ENCODE results near the gene CDH4. TPM values are rescaled to one million over a fixed set of nuclear protein-coding genes. Genes with fewer than 3 reads are reported as not detected.

CDH4 gene
- total and polyA plus RNA-seq, 2 donors = 0.04 to 0.42 TPM

DNA sequence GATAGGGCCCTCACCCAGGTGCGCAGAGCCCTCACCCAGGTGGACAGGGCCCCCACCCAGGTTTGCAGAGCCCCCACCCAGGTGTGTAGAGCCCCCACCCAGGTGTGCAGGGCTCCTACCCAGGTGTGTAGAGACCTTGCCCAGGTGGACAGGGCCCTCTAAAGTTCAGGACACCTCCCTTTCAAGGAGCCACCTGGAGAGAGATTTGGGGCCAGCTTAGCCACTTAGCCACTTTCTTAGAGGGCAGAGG is 533.4 kb downstream of the CDH4 start:
- no peak overlapping the region for H3K4me3 ChIP-seq (ENCODE audit: low read depth, low read length)

DNA sequence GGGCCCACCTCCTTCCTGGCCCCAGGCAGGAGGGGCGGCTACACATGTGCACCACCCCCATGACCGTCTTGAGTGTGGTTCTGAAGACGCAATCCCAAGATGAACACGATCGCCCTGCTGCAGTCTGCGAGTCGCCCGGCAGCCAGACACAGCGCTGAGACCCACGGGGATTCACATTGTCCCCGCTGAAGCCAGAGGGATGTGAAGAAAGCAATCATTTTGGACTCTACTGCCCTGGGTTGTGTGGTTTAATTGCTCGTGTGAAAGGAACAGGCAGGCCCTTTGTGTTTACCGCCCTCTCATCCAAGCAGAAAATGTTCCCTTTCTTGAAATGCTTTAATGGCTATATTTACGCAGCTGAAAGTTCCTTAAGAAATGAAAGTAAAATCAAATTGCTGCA is 534.2 kb downstream of the CDH4 start:
- H3K4me1 ChIP-seq (ENCODE audit: insufficient read depth) = no peaks in the 10 kb centered on the region
- 74% methylated on average over 14 of the region's 14 CpGs for WGBS
- DNase-seq (ENCODE audit: extremely low spot score) = no peak
- H3K36me3 ChIP-seq (ENCODE audit: insufficient read depth) = no peaks in the 10 kb centered on the region
- no peak overlapping the region for H3K27ac ChIP-seq (ENCODE audit: low read depth)
- no peak overlapping the region for H3K4me3 ChIP-seq (ENCODE audit: low read depth, low read length)

More for the DNA sequence above, 533.4 kb downstream of the CDH4 start:
- DNase-seq (ENCODE audit: extremely low spot score) = no peak
- 89% methylated on average over 1 of the region's 1 CpG for WGBS
- Histone ChIP-seq H3K4me1 (ENCODE audit: insufficient read depth) (no peaks in the 10 kb centered on the region), H3K27ac (ENCODE audit: low read depth) (no peak overlapping the region), H3K36me3 (ENCODE audit: insufficient read depth) (no peaks in the 10 kb centered on the region)

DNA sequence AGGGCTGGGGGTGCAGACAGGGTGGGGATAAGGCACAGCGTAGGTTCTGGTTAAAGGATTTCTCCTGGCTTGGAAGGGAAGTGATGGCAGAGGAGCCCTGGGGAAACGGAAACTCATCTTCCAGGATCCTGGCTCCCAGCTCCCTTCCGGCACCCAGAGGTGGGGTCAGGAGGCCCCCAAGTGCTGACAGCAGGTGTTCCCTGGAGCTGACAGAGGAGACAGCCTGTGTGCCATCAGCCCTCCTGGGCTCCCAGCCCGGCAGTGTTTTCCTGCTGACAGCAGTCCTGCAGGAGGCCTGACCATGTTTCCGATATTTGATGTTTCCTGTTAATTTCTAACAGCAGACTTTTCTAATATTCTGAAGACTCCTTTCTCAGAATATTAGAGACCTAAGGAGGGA is 536.3 kb downstream of the CDH4 start:
- no peak for DNase-seq (ENCODE audit: extremely low spot score)

GRCh38 chr20:61789329-61789728 is 537.3 kb downstream of the CDH4 start:
- WGBS = 67% methylated on average over 10 of the region's 10 CpGs
- no peak overlapping the region for H3K4me3 ChIP-seq (ENCODE audit: low read depth, low read length)
- H3K27ac ChIP-seq (ENCODE audit: low read depth) = no peak overlapping the region
- peak; percentile 11 for DNase-seq (ENCODE audit: extremely low spot score)
- no peaks in the 10 kb centered on the region for H3K4me1 ChIP-seq (ENCODE audit: insufficient read depth)
- H3K36me3 ChIP-seq (ENCODE audit: insufficient read depth) = no peaks in the 10 kb centered on the region

More for the DNA sequence above, 536.3 kb downstream of the CDH4 start:
- Histone ChIP-seq H3K36me3 (ENCODE audit: insufficient read depth) (no peaks in the 10 kb centered on the region), H3K4me1 (ENCODE audit: insufficient read depth) (no peaks in the 10 kb centered on the region), H3K27ac (ENCODE audit: low read depth) (no peak overlapping the region), H3K4me3 (ENCODE audit: low read depth, low read length) (no peak overlapping the region)
- WGBS = 42% methylated on average over 5 of the region's 5 CpGs

DNA sequence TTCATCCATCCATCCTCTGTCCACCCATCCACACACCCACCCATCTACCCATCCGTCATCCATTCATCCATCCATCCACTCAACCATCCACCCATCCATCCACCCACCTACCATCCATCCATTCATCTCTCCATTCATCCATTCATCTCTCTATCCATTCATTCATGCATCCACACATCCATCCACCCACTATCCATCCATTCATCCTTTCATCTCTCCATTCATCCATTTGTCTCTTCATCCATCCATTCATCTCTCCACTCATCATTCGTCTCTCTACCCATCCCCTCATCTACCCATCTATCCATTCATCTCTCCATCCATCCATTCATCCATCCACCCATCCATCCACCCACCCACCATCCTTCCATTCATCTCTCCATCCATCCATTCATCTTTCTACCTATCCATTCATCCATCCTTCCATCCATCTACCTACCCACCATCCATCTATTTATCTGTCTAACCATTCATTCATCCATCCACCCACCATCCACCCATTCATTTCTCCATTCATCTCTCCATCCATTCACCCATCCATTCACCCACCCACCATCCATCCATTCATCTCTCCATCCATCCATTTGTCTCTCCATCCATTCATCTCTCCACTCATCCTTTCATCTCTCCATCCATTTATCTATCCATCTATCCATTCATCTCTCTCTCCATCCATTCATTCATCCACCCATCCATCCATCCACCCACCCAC is 538.2 kb downstream of the CDH4 start:
- Histone ChIP-seq H3K4me3 (ENCODE audit: low read depth, low read length) (no peak overlapping the region), H3K27ac (ENCODE audit: low read depth) (no peak overlapping the region), H3K4me1 (ENCODE audit: insufficient read depth) (no peaks in the 10 kb centered on the region), H3K36me3 (ENCODE audit: insufficient read depth) (no peaks in the 10 kb centered on the region)
- DNase-seq (ENCODE audit: extremely low spot score) = no peak
- whole genome bisulfite sequencing = 87% methylated on average over 2 of the region's 2 CpGs

GRCh38 chr20:61791995-61792394 is 539.9 kb downstream of the CDH4 start:
- DNase-seq (ENCODE audit: extremely low spot score) = no peak
- H3K27ac ChIP-seq (ENCODE audit: low read depth) = no peak overlapping the region
- H3K4me3 ChIP-seq (ENCODE audit: low read depth, low read length) = no peak overlapping the region
- no peaks in the 10 kb centered on the region for H3K4me1 ChIP-seq (ENCODE audit: insufficient read depth)
- 82% methylated on average over 6 of the region's 6 CpGs for WGBS
- no peaks in the 10 kb centered on the region for H3K36me3 ChIP-seq (ENCODE audit: insufficient read depth)

GRCh38 chr20:61795669-61796630 is 543.9 kb downstream of the CDH4 start:
- Histone ChIP-seq H3K4me3 (ENCODE audit: low read depth, low read length) (no peak overlapping the region), H3K36me3 (ENCODE audit: insufficient read depth) (no peaks in the 10 kb centered on the region), H3K4me1 (ENCODE audit: insufficient read depth) (no peaks in the 10 kb centered on the region), H3K27ac (ENCODE audit: low read depth) (no peak overlapping the region)
- DNase-seq (ENCODE audit: extremely low spot score) = no peak
- 61% methylated on average over 15 of the region's 15 CpGs for WGBS

GRCh38 chr20:61796738-61797137 is 544.7 kb downstream of the CDH4 start:
- WGBS = 63% methylated on average over 11 of the region's 11 CpGs
- Histone ChIP-seq H3K27ac (ENCODE audit: low read depth) (no peak overlapping the region), H3K4me1 (ENCODE audit: insufficient read depth) (no peaks in the 10 kb centered on the region), H3K4me3 (ENCODE audit: low read depth, low read length) (no peak overlapping the region), H3K36me3 (ENCODE audit: insufficient read depth) (no peaks in the 10 kb centered on the region)
- no peak for DNase-seq (ENCODE audit: extremely low spot score)

DNA sequence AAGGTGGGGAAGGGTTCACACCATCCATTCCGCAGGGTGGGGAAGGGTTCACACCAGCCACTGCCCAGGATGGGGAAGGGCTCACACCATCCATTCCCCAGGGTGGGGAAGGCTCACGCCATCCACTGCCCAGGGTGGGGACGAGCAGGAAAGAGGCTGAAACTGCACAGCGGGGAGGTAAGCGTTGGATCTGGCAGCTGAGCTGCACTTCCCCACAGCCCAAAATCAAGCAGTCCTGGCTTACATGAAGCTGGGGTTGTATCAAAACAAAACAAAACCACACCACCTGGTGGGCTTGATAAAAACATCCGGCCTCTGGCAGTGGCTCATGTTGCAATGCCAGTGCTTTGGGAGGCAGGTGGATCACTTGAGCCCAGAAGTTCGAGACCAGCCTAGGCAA is 545.1 kb downstream of the CDH4 start:
- 64% methylated on average over 7 of the region's 7 CpGs for WGBS
- DNase-seq (ENCODE audit: extremely low spot score) = no peak
- no peaks in the 10 kb centered on the region for H3K4me1 ChIP-seq (ENCODE audit: insufficient read depth)

DNA sequence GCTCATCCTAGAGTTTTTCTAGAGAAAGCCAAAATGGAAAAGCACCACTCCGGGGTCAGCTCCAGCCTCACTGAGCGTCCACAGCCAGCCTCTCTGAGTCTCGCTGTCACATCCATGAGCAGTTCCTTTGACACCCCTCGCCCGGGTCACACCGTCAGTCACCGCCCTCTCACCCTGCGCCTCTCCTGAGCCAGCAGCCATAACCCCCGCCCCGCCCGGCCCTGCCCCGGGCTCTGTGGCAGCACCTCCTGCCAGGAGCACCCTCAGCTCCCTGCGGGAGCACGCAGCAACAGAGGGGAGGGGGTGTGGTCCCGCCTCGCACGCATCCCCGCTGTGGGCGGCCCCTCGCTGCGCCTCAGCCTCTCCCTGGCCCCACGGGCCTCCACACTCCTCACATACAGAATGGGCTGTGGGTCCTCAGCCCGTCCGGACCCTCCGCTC is 545.9 kb downstream of the CDH4 start:
- H3K4me3 ChIP-seq (ENCODE audit: low read depth, low read length) = no peak overlapping the region
- 88% methylated on average over 25 of the region's 25 CpGs for WGBS
- no peak overlapping the region for H3K27ac ChIP-seq (ENCODE audit: low read depth)
- DNase-seq (ENCODE audit: extremely low spot score) = no peak
- H3K4me1 ChIP-seq (ENCODE audit: insufficient read depth) = no peaks in the 10 kb centered on the region
- H3K36me3 ChIP-seq (ENCODE audit: insufficient read depth) = no peaks in the 10 kb centered on the region

More for the DNA sequence above, 545.1 kb downstream of the CDH4 start:
- Histone ChIP-seq H3K4me3 (ENCODE audit: low read depth, low read length) (no peak overlapping the region), H3K27ac (ENCODE audit: low read depth) (no peak overlapping the region), H3K36me3 (ENCODE audit: insufficient read depth) (no peaks in the 10 kb centered on the region)

- Histone ChIP-seq H3K36me3 (ENCODE audit: insufficient read depth) (no peaks in the 10 kb centered on the region), H3K4me3 (ENCODE audit: low read depth, low read length) (no peak overlapping the region), H3K27ac (ENCODE audit: low read depth) (no peak overlapping the region), H3K4me1 (ENCODE audit: insufficient read depth) (no peaks in the 10 kb centered on the region)
- WGBS = 66% methylated on average over 16 of the region's 16 CpGs
- no peak for DNase-seq (ENCODE audit: extremely low spot score)
Measured at GRCh38 chr20:61798632-61799031, 546.6 kb downstream of the CDH4 start.

GRCh38 chr20:61799394-61799923 is 547.4 kb downstream of the CDH4 start:
- 73% methylated on average over 14 of the region's 14 CpGs for WGBS
- H3K4me3 ChIP-seq (ENCODE audit: low read depth, low read length) = no peak overlapping the region
- no peak overlapping the region for H3K27ac ChIP-seq (ENCODE audit: low read depth)
- no peak for DNase-seq (ENCODE audit: extremely low spot score)
- H3K4me1 ChIP-seq (ENCODE audit: insufficient read depth) = no peaks in the 10 kb centered on the region
- H3K36me3 ChIP-seq (ENCODE audit: insufficient read depth) = no peaks in the 10 kb centered on the region

GRCh38 chr20:61799928-61800327 is 547.9 kb downstream of the CDH4 start:
- no peaks in the 10 kb centered on the region for H3K4me1 ChIP-seq (ENCODE audit: insufficient read depth)
- no peaks in the 10 kb centered on the region for H3K36me3 ChIP-seq (ENCODE audit: insufficient read depth)
- WGBS = 87% methylated on average over 21 of the region's 21 CpGs
- no peak overlapping the region for H3K27ac ChIP-seq (ENCODE audit: low read depth)
- no peak for DNase-seq (ENCODE audit: extremely low spot score)
- H3K4me3 ChIP-seq (ENCODE audit: low read depth, low read length) = no peak overlapping the region

Data from urinary bladder (tissue), 4 donors.